ENCODE measurements around the gene DNAJA2. TPM values are rescaled to one million over a fixed set of nuclear protein-coding genes. Genes with fewer than 3 reads are reported as not detected.

The DNAJA2 gene
- total RNA-seq, 1 donor from 2014 or later, result 44.6 TPM

GRCh38 chr16:46926470-46927225 lies 46.8 kb downstream of the DNAJA2 start:
- ATAC-seq, result no peak

GRCh38 chr16:46924402-46924801 lies 49.1 kb downstream of the DNAJA2 start:
- no peak for ATAC-seq

- no peak for ATAC-seq
Observed at GRCh38 chr16:46923513-46924295, 49.8 kb downstream of the DNAJA2 start.

- peak; percentile 28 for ATAC-seq
Observed at GRCh38 chr16:46922239-46922638, 51.2 kb downstream of the DNAJA2 start.

GRCh38 chr16:46920402-46921068 lies 52.9 kb downstream of the DNAJA2 start:
- ATAC-seq, result peak; percentile 80

- peak; percentile 13 for ATAC-seq
Observed at GRCh38 chr16:46918905-46919792, 54.3 kb downstream of the DNAJA2 start.

GRCh38 chr16:46918400-46918799 lies 55.1 kb downstream of the DNAJA2 start:
- ATAC-seq, result no peak

GRCh38 chr16:46916980-46917379 lies 56.5 kb downstream of the DNAJA2 start:
- no peak for ATAC-seq

- ATAC-seq, result peak; percentile 4
Observed at GRCh38 chr16:46915483-46916025, 57.9 kb downstream of the DNAJA2 start.

GRCh38 chr16:46914556-46915201 lies 58.8 kb downstream of the DNAJA2 start:
- no peak for ATAC-seq

- ATAC-seq, result no peak
Observed at GRCh38 chr16:46911650-46912049, 61.8 kb downstream of the DNAJA2 start.

- ATAC-seq, result no peak
Observed at GRCh38 chr16:46911038-46911437, 62.4 kb downstream of the DNAJA2 start.

GRCh38 chr16:46908540-46909372 lies 64.7 kb downstream of the DNAJA2 start:
- peak; percentile 19 for ATAC-seq

GRCh38 chr16:46907061-46907774 lies 66.3 kb downstream of the DNAJA2 start:
- ATAC-seq, result no peak

- no peak for ATAC-seq
Observed at GRCh38 chr16:46906360-46907060, 67.0 kb downstream of the DNAJA2 start.

Data from esophagus mucosa (tissue), 1 donor.